Activated CD4-positive, alpha-beta T cell treated with anti-CD3 and anti-CD28 coated beads, Interleukin-2, amount 10 ng/mL, durations not matched to agents 24 days and 14 days (primary cell): ENCODE results near the gene ZNF605. TPM values are rescaled to one million over a fixed set of nuclear protein-coding genes. Genes with fewer than 3 reads are reported as not detected.
"Not testable (repeated sequence)": the region's sequence is repeated elsewhere in the genome, so short reads cannot be mapped to it uniquely, and the experiment has no call there.

Experiments
- DNase-seq: peaks from one replicate; pipeline ENCODE4 v3.0.0; 2022
- H3K27ac Mint-ChIP-seq: one replicate; pipeline ENCODE4 v1.8.0; 2022; ENCODE audit warnings: mild to moderate bottlenecking, mixed read lengths
- H3K27me3 Mint-ChIP-seq: one replicate; pipeline ENCODE4 v1.8.0; 2022; ENCODE audit warnings: mixed read lengths
- H3K36me3 Mint-ChIP-seq: one replicate; pipeline ENCODE4 v1.8.0; 2022; ENCODE audit warnings: low read depth, mild to moderate bottlenecking, mixed read lengths
- H3K4me1 Mint-ChIP-seq: one replicate; pipeline ENCODE4 v1.8.0; 2021; ENCODE audit warnings: mixed read lengths
- H3K4me3 Mint-ChIP-seq: one replicate; pipeline ENCODE4 v1.8.0; 2022; ENCODE audit warnings: mild to moderate bottlenecking, moderate library complexity, mixed read lengths
- H3K9me3 Mint-ChIP-seq: one replicate; pipeline ENCODE4 v1.8.0; 2021; ENCODE audit warnings: mixed read lengths
- intact Hi-C: fragments of 100-400 bp; cut with micrococcal nuclease; formaldehyde crosslinking; loops from one replicate; pipeline ENCODE4 v1.15.1; 2023
- total RNA-seq: library from RNA; stranded (reverse); gene quantifications from 2 replicates; pipeline ENCODE4 v1.2.3, GENCODE V29; 2022

Gene ZNF605
- total RNA-seq, 1 donor from 2014 or later, result 7.6 TPM

DNA sequence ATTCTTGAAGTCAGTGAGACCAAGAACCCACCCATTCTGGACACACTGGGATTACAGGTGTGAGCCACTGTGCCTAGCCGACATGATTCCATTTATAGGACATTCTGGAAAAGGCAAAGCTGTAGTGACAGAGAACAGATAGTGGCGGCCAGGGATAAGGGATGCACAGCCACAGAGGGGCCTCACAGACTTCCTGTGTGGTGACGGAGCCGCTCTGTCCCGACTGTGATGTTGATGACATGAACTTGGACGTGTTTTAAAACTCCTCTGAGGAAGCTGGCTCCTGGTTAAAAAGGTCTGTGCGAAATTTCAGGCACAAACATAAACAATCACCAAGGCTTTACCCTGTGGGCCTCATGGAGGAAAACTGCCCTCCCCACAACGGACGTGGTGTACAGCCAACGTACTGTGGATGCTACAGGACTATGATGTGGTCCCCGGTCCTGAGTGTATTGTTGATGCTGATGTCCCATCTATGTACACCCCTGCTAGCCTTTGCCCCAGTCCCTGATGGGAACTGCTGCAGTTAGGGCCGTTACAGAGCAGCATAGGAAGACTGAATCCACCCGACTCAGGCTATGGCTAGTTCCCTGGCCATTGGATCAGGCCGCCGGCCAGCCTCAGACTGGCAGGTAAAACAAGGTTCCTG is 15.9 kb downstream of the ZNF605 start:
- Mint-ChIP-seq H3K27ac (no peak overlapping the region), H3K4me1 (no peaks in the 10 kb centered on the region), H3K9me3 (peaks cover 19% of the 10 kb centered on the region), H3K36me3 (peaks cover 64% of the 10 kb centered on the region), H3K27me3 (no peaks in the 10 kb centered on the region), H3K4me3 (no peak overlapping the region)
- DNase-seq, result no peak
- intact Hi-C loops, result no loop called here

DNA sequence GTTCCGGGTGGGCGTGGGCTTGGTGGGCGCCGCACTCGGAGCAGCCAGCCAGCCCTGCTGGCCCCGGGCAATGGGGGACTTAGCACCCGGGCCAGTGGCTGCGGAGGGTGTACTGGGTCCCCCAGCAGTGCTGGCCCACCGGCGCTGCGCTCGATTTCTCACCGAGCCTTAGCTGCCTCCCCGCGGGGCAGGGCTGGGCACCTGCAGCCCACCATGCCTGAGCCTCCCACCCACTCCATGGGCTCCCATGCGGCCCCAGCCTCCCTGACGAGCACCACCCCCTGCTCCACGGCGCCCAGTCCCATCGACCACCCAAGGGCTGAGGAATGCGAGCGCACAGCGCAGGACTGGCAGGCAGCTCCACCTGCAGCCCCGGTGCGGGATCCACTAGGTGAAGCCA is 17.3 kb downstream of the ZNF605 start:
- H3K9me3 Mint-ChIP-seq, result peaks cover 22% of the 10 kb centered on the region
- intact Hi-C loops, H3K27me3 Mint-ChIP-seq, DNase-seq, H3K4me1 Mint-ChIP-seq, H3K27ac Mint-ChIP-seq, H3K4me3 Mint-ChIP-seq: not testable (repeated sequence)
- peaks cover 55% of the 10 kb centered on the region for H3K36me3 Mint-ChIP-seq

DNA sequence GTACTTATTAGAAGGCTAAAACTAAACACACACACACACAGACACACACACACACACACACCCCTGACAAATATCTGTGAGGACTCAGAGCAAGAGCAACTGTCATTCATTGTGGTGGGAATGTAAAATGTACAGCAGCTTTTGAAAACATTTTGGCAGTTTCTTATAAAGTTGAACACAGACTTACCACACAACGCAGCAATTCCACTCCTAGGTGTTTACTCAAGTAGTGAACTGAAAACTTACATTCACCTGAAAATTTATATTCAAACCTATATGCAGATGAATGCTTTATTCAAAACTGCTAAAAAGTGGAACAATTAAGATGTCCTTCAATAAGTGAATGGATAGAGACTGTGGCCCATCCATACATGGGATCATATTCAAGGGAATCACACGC is 18.6 kb downstream of the ZNF605 start:
- Mint-ChIP-seq H3K27me3 (no peaks in the 10 kb centered on the region), H3K9me3 (peaks cover 25% of the 10 kb centered on the region), H3K4me3 (no peak overlapping the region), H3K36me3 (peaks cover 44% of the 10 kb centered on the region), H3K27ac (no peak overlapping the region), H3K4me1 (no peaks in the 10 kb centered on the region)
- no peak for DNase-seq
- intact Hi-C loops, result no loop called here

DNA sequence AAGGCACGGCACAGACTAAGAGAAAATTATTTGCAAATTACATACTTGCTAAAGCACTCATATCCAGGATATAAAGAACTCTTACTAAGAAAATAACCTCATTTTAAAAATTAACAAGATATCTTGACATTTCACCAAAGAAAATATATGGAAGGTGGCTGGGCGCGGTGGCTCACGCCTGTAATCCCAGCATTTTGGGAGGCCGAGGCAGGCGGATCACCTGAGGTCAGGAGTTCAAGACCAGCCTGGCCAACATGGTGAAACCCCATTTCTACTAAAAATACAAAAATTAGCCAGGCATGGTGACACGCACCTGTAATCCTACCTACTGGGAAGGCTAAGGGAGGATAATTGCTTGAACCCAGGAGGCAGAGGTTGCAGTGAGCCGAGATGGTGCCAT is 19.2 kb downstream of the ZNF605 start:
- H3K27me3 Mint-ChIP-seq, H3K4me3 Mint-ChIP-seq, H3K27ac Mint-ChIP-seq, intact Hi-C loops, H3K4me1 Mint-ChIP-seq, DNase-seq: not testable (repeated sequence)
- Mint-ChIP-seq H3K9me3 (peaks cover 23% of the 10 kb centered on the region), H3K36me3 (peaks cover 42% of the 10 kb centered on the region)

DNA sequence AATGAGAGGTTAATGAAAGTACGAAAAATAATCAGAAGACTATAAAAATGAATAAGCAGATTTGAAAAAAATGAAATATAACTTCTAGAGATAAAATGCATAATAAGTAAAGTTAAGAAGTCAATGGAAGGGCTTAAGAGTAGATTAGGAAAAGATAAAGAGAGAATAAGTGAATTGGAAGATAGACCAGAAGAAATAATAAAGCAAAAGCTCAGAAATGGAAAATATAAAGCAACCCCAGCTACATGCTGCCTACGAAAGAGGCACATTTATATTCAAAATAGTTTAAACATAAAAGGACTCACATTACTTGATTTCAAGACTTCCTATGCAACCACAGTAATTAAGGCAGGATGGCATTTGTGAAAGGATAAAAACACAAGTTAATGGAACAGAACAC is 19.9 kb downstream of the ZNF605 start:
- no peak for DNase-seq
- H3K36me3 Mint-ChIP-seq, result peaks cover 40% of the 10 kb centered on the region
- no peak overlapping the region for H3K27ac Mint-ChIP-seq
- H3K27me3 Mint-ChIP-seq, result no peaks in the 10 kb centered on the region
- no peak overlapping the region for H3K4me3 Mint-ChIP-seq
- H3K4me1 Mint-ChIP-seq, result no peaks in the 10 kb centered on the region
- H3K9me3 Mint-ChIP-seq, result peaks cover 22% of the 10 kb centered on the region
- intact Hi-C loops, result no loop called here

DNA sequence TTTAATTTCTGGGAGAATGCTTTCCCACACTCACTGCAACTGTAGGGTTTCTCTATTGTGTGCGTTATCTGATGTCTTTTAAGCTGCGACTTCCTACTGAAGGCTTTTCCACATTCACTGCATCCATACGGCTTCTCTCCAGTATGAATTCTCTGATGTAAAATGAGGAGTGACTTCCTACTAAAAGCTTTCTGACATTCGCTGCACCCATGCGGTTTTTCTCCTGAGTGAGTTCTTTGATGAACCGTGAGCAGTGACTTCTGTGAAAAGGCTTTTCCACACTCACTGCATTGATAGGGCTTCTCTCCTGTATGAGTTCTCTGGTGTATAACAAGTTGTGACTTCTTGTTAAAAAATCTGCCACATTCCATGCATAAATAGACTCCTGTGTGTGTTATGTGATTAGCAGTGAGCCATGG is 29.7 kb downstream of the ZNF605 start:
- Mint-ChIP-seq H3K27ac (no peak overlapping the region), H3K27me3 (no peaks in the 10 kb centered on the region), H3K36me3 (peaks cover 37% of the 10 kb centered on the region), H3K4me1 (no peaks in the 10 kb centered on the region), H3K4me3 (no peak overlapping the region), H3K9me3 (peaks cover 33% of the 10 kb centered on the region)
- intact Hi-C loops, result no loop called here
- DNase-seq, result no peak

DNA sequence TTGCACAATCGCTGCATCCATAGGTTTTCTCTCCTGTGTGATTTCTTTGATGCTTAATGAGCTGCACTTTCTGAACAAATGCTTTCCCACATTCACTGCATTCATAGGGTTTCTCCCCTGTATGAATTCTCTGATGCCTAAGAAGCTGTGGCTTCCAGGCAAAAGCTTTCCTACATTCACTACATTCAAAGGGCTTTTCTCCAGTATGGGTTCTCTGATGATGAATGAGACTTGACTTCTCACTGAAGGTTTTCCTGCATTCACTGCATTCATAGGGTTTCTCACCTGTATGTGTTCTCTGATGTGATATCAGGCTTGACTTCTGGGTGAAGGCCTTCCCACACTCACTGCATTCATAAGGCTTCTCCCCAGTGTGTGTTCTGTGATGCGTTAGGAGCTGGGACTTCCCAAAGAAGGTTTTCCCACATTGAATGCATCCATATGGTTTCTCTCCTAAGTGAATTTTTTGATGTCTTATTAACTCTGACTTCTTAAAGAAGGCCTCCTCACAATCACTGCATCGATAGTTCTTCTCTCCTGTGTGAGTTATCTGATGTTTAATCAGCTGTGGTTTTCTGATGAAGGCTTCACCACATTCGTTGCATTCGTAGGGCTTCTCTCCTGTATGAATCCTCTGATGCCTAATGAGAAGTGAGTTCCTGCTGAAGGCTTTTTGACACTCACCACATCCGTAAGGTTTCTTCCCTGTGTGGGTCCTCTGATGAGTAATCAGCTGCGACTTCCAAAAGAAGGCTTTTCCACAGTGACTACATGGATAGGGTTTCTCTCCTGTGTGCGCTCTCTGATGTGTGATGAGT is 30.3 kb downstream of the ZNF605 start:
- H3K36me3 Mint-ChIP-seq, result peaks cover 37% of the 10 kb centered on the region
- intact Hi-C loops, result no loop called here

DNA sequence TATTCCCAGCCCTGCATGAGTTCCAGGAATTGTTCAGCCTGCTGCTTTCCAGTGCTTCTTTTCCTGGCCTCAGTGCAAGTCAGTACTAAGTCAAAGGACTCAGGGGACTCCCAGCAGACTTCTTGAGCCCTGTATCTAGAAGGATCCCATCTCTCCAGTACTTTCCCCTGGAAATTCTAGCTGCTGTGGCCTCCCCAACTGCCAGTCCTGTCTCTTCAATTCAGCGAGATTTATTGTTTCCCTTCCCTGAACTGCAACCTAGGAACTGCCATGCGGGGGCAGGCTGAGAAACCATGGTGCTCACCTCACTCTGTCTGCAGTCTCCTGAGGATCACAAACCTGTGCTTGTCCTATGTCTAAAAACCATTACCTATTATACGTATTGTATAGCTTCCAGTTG is 31.8 kb downstream of the ZNF605 start:
- Mint-ChIP-seq H3K4me3 (no peak overlapping the region), H3K27ac (no peak overlapping the region), H3K27me3 (no peaks in the 10 kb centered on the region), H3K4me1 (no peaks in the 10 kb centered on the region), H3K9me3 (peaks cover 30% of the 10 kb centered on the region), H3K36me3 (peaks cover 30% of the 10 kb centered on the region)
- no peak for DNase-seq
- intact Hi-C loops, result no loop called here

More for the DNA sequence above, 30.3 kb downstream of the ZNF605 start:
- peaks cover 34% of the 10 kb centered on the region for H3K9me3 Mint-ChIP-seq
- no peak for DNase-seq
- no peaks in the 10 kb centered on the region for H3K27me3 Mint-ChIP-seq
- H3K4me1 Mint-ChIP-seq, result no peaks in the 10 kb centered on the region
- no peak overlapping the region for H3K4me3 Mint-ChIP-seq
- no peak overlapping the region for H3K27ac Mint-ChIP-seq

DNA sequence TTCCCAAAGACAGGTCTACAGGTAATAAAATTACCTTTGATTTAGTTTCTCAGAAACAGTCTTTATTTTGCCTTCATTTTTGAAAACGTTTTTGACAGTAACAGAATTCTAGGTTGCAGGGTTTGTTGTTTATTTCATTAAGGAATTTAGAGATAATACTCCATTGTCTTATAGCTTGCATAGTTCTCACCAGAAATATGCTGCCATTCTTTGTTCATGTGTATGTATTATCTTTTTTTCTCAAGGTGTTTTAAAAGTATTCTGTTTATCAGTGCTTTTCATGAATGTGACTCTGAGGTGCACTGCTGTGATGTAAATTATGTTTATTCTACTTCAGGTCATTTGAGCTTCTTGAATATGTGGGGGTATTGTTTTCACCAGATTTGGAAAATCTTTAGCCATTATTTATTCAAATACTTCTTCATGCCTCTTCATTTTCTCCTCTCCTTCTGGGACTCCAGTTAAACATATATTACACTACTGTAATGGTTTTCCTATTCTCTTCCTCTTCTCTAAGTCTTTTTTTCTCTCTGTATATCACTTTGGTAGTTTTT is 32.7 kb downstream of the ZNF605 start:
- intact Hi-C loops, result no loop called here
- H3K36me3 Mint-ChIP-seq, result peaks cover 25% of the 10 kb centered on the region
- peaks cover 30% of the 10 kb centered on the region for H3K9me3 Mint-ChIP-seq

DNA sequence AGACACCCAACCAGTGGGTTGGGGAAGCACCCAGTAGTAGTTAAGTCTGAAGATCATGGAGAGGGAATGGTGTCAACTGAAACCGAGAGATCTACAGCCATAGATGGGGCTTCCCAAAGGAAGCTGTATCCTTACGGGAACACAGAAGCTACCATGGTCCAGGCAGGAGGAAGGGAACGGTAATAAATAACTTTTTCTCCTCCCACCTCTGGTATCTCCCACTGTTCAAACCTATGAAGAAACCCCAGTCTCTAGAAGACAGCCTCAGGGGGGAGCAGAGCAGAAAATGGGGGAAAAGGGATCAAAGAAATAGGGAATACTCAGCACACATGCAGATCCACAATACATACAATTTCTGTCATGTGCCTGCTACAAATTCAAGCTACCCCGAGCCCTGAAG is 33.4 kb downstream of the ZNF605 start:
- no peak for DNase-seq
- no peaks in the 10 kb centered on the region for H3K4me1 Mint-ChIP-seq
- no peaks in the 10 kb centered on the region for H3K27me3 Mint-ChIP-seq
- H3K27ac Mint-ChIP-seq, result no peak overlapping the region
- H3K4me3 Mint-ChIP-seq, result no peak overlapping the region
- peaks cover 36% of the 10 kb centered on the region for H3K9me3 Mint-ChIP-seq
- peaks cover 25% of the 10 kb centered on the region for H3K36me3 Mint-ChIP-seq
- intact Hi-C loops, result no loop called here

More for the DNA sequence above, 32.7 kb downstream of the ZNF605 start:
- Mint-ChIP-seq H3K27ac (no peak overlapping the region), H3K4me1 (no peaks in the 10 kb centered on the region), H3K4me3 (no peak overlapping the region), H3K27me3 (no peaks in the 10 kb centered on the region)
- DNase-seq, result no peak

DNA sequence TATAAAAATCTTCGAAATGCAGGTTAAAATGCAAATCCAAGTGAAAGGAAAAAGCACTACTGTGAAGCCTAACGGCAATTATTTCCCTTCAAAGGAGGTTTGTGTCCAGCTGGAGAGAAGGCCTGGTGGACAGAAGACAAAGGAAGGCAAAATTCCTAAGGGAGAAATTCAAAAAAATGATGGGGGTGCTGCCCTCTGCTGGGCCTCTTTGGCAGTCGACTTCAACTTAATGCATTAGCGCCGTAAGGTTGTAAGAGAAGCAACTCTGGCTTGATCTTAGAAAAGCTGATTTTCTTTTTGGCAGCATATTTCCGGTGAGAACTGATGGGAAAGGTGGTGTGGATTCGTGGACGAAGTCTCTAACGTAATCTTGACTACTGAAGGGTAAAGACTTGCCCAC is 34.4 kb downstream of the ZNF605 start:
- H3K4me1 Mint-ChIP-seq, result no peaks in the 10 kb centered on the region
- no peak overlapping the region for H3K27ac Mint-ChIP-seq
- H3K36me3 Mint-ChIP-seq, result peaks cover 22% of the 10 kb centered on the region
- H3K27me3 Mint-ChIP-seq, result no peaks in the 10 kb centered on the region
- peaks cover 36% of the 10 kb centered on the region for H3K9me3 Mint-ChIP-seq
- no peak overlapping the region for H3K4me3 Mint-ChIP-seq
- DNase-seq, result no peak
- intact Hi-C loops, result no loop called here

DNA sequence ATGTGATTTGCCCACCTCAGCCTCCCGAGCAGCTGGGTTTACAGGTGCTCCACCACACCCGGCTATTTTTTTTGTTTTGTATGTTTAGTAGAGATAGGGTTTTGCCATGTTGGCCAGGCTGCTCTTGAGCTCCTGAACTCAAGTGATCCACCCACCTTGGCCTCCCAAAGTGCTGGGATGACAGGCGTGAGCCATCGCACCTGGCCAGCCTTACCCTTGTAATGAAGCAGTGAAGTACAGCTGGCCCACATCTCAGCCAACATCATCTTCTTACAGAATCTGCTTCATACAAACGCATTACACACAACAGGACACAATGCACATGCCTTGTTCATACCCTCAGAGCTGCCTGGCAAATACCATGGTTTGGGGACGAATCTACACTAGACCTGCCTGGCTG is 37.4 kb downstream of the ZNF605 start:
- Mint-ChIP-seq H3K4me3 (no peak overlapping the region), H3K4me1 (no peaks in the 10 kb centered on the region), H3K27me3 (no peaks in the 10 kb centered on the region), H3K36me3 (peaks cover 16% of the 10 kb centered on the region), H3K27ac (no peak overlapping the region), H3K9me3 (peaks cover 33% of the 10 kb centered on the region)
- DNase-seq, result no peak
- intact Hi-C loops, result no loop called here

DNA sequence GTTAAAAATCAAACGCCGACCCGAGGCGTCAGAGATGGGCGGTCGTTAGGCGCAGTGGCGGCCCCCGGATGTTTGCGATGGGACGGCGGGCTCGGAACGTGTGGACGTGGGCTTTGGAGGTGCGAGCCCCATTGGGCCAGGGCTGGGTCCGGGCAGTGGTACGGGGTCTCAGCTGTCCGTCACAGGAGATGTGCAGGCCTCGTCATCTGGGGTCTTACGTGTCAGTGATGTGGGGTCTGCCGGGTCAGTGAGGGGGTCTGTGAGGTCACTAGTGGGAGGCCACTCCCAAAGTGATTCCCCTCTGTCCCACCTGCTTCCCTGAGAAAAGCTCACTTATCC is 47.1 kb downstream of the ZNF605 start:
- Mint-ChIP-seq H3K36me3 (peaks cover 13% of the 10 kb centered on the region), H3K9me3 (peaks cover 13% of the 10 kb centered on the region), H3K4me1 (peaks cover 3% of the 10 kb centered on the region), H3K27ac (peak overlapping the region; percentile 89), H3K4me3 (peak overlapping the region; percentile 89), H3K27me3 (peaks cover 10% of the 10 kb centered on the region)
- intact Hi-C loops, result loop anchor here (2.0 kb wide), 2 partner anchors 46 to 148 kb away; partner anchors contain the start of gene ANKLE2
- no peak for DNase-seq
